Measurements from ENCODE around the gene CD46. TPM values are rescaled to one million over a fixed set of nuclear protein-coding genes. Genes with fewer than 3 reads are reported as not detected.

Gene CD46
- total and polyA plus RNA-seq, 4 experiments from 2014 or later: 171 to 234 (median 196) TPM

GRCh38 chr1:207804721-207805468 is 53.0 kb downstream of the CD46 start:
- Histone ChIP-seq H3K9me3 (ENCODE audit: control insufficient read depth in 1 of 2, low read length in 2 of 2) (no peaks in the 10 kb centered on the region), H3K4me1 (ENCODE audit: insufficient read depth, low read length) (peaks cover 37% of the 10 kb centered on the region), H3K27me3 (ENCODE audit: insufficient read depth, low read length) (no peaks in the 10 kb centered on the region), H3K27ac (ENCODE audit: low read depth, low read length) (no peak overlapping the region), H3K4me3 (ENCODE audit: low read length in 2 of 2) (no peak overlapping the region), H3K36me3 (ENCODE audit: insufficient read depth, low read length) (peaks cover 70% of the 10 kb centered on the region)
- intact Hi-C loops (cut with micrococcal nuclease): no loop called here
- DNase-seq: no peak
- no peaks in the 10 kb centered on the region for H3K27me3 Mint-ChIP-seq
- peaks cover 48 to 86% of the 10 kb centered on the region in 2 donors for H3K36me3 Mint-ChIP-seq
- ChIA-PET CTCF (ENCODE audit: partially characterized antibody) (interaction anchor here (0.9 to 2.5 kb wide), 4 partner anchors 7 to 159 kb away, joined by 3 to 25 read pairs (median 4); no protein-coding TSS in a partner anchor), POLR2A (ENCODE audit: partially characterized antibody) (interaction anchor here (1.2 to 1.6 kb wide), 2 partner anchors 8 to 19 kb away, joined by 5 to 8 read pairs; no protein-coding TSS in a partner anchor)
- H3K9me3 Mint-ChIP-seq: peaks cover 0 to 1% (median 0%) of the 10 kb centered on the region in 8 donors
- no peak overlapping the region for H3K4me3 Mint-ChIP-seq
- peak overlapping the region; percentile 23 to 85 (median 47) for H3K27ac Mint-ChIP-seq
- H3K4me1 Mint-ChIP-seq: peaks cover 39 to 79% (median 49%) of the 10 kb centered on the region in 4 donors

GRCh38 chr1:207805841-207806421 is 54.1 kb downstream of the CD46 start:
- H3K27me3 Mint-ChIP-seq: no peaks in the 10 kb centered on the region
- intact Hi-C loops (cut with micrococcal nuclease): no loop called here
- peak overlapping the region; percentile 36 to 93 (median 80) for H3K27ac Mint-ChIP-seq
- peaks cover 39 to 80% (median 48%) of the 10 kb centered on the region in 4 donors for H3K4me1 Mint-ChIP-seq
- no peak overlapping the region for H3K27ac ChIP-seq (ENCODE audit: low read depth, low read length)
- peaks cover 45% of the 10 kb centered on the region for H3K4me1 ChIP-seq (ENCODE audit: insufficient read depth, low read length)
- H3K4me3 Mint-ChIP-seq: no peak overlapping the region
- no peak overlapping the region for H3K4me3 ChIP-seq (ENCODE audit: low read length in 2 of 2)
- DNase-seq: no peak
- H3K36me3 ChIP-seq (ENCODE audit: insufficient read depth, low read length): peaks cover 81% of the 10 kb centered on the region
- POLR2A ChIA-PET (ENCODE audit: partially characterized antibody): interaction anchor here (0.7 to 1.6 kb wide), 4 partner anchors 9 to 20 kb away, joined by 3 to 17 read pairs (median 6); no protein-coding TSS in a partner anchor
- H3K27me3 ChIP-seq (ENCODE audit: insufficient read depth, low read length): no peaks in the 10 kb centered on the region
- CTCF ChIA-PET (ENCODE audit: partially characterized antibody): interaction anchor here (1.3 to 2.5 kb wide), 3 partner anchors 8 to 158 kb away, joined by 3 to 25 read pairs (median 3); no protein-coding TSS in a partner anchor
- H3K9me3 Mint-ChIP-seq: no peaks in the 10 kb centered on the region
- peaks cover 51 to 89% of the 10 kb centered on the region in 2 donors for H3K36me3 Mint-ChIP-seq
- H3K9me3 ChIP-seq (ENCODE audit: control insufficient read depth in 1 of 2, low read length in 2 of 2): no peaks in the 10 kb centered on the region

DNA sequence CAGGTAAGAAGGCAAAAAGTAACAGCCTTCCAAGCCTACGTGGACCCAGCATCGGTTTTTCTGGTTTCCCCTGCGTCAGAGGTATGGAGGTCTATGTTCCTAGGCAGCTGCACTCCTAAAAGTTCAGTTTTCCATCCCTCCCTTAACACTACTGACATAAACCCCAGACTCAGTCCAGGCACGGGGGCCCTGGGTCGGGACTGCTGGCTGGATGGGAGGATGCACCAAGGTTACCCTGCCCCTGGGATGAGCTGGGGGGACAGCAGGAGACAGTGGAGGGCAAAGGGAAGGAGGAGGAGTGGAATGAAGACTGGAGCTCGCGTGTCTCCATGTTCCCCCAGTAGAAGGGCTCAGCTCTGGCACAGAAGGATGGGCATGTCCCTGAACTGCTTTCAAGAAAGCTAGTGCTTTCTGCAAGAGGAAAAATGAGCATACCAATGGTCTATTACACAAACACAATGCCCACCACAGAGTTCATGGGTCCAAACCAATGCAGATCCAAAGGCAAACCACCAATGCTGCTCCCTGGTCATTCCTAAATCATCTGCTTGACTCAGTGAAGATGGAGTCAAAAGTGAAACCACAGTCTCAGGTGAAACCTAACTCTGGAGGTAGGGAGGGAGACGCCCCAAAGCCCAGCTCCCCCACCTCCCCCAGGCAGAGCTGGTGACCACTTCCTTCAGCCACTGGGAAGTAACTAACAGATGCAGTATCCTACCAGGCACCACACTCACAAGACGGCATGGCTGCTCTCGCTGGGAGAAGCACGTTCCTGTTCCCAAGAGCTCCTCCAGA is 54.9 kb downstream of the CD46 start:
- Histone ChIP-seq H3K9me3 (ENCODE audit: control insufficient read depth in 1 of 2, low read length in 2 of 2) (no peaks in the 10 kb centered on the region), H3K27me3 (ENCODE audit: insufficient read depth, low read length) (no peaks in the 10 kb centered on the region), H3K4me3 (ENCODE audit: low read length in 2 of 2) (no peak overlapping the region), H3K36me3 (ENCODE audit: insufficient read depth, low read length) (peaks cover 81% of the 10 kb centered on the region), H3K27ac (ENCODE audit: low read depth, low read length) (peak overlapping the region; percentile 29), H3K4me1 (ENCODE audit: insufficient read depth, low read length) (peaks cover 45% of the 10 kb centered on the region)
- intact Hi-C loops (cut with micrococcal nuclease): no loop called here
- Mint-ChIP-seq H3K4me3 (peak overlapping the region in 6 of 8 donors; percentile 28 to 72 (median 56)), H3K36me3 (peaks cover 46 to 86% of the 10 kb centered on the region in 2 donors), H3K27ac (peak overlapping the region; percentile 81 to 93 (median 87)), H3K27me3 (no peaks in the 10 kb centered on the region), H3K4me1 (peaks cover 36 to 76% (median 49%) of the 10 kb centered on the region in 4 donors), H3K9me3 (no peaks in the 10 kb centered on the region)
- ChIA-PET CTCF (ENCODE audit: partially characterized antibody) (interaction anchor here (0.9 to 2.5 kb wide), 3 partner anchors 9 to 16 kb away, joined by 3 to 25 read pairs (median 3); no protein-coding TSS in a partner anchor), POLR2A (ENCODE audit: partially characterized antibody) (interaction anchor here (0.6 to 1.6 kb wide), 4 partner anchors 10 to 84 kb away, joined by 3 to 17 read pairs (median 6); no protein-coding TSS in a partner anchor)
- DNase-seq: peak in 1 of 5 donors; percentile 32

DNA sequence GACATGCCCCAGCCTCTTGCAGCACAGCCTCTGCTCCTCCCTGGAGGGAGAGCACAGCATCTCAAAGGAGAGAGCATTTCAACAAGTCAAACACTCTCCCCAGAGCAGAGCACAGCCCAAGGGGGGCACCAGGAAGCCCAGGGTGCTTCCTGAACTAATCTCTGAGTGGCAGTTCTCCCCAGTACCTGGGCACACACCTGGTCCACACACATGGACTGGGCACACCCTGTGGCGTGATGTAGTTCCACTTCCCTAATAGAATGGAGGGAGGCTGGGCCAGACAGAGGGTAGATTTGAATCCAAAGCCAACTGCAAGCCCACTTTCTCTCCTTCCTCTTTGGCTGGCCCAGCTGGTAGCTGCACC is 55.5 kb downstream of the CD46 start:
- H3K27ac ChIP-seq (ENCODE audit: low read depth, low read length): peak overlapping the region; percentile 29
- Mint-ChIP-seq H3K4me1 (peaks cover 41 to 76% (median 54%) of the 10 kb centered on the region in 4 donors), H3K36me3 (peaks cover 47 to 84% of the 10 kb centered on the region in 2 donors), H3K9me3 (no peaks in the 10 kb centered on the region), H3K27me3 (no peaks in the 10 kb centered on the region), H3K4me3 (peak overlapping the region in 6 of 8 donors; percentile 28 to 72 (median 56)), H3K27ac (peak overlapping the region; percentile 81 to 93 (median 87))
- H3K4me3 ChIP-seq (ENCODE audit: low read length in 2 of 2): no peak overlapping the region
- no peaks in the 10 kb centered on the region for H3K27me3 ChIP-seq (ENCODE audit: insufficient read depth, low read length)
- intact Hi-C loops (cut with micrococcal nuclease): no loop called here
- POLR2A ChIA-PET (ENCODE audit: partially characterized antibody): interaction anchor here (0.6 to 1.5 kb wide), 3 partner anchors 16 to 84 kb away, joined by 3 to 17 read pairs (median 3); no protein-coding TSS in a partner anchor
- CTCF ChIA-PET (ENCODE audit: partially characterized antibody): interaction anchor here (2.5 kb wide), 1 partner anchor 10 kb away, joined by 25 read pairs; no protein-coding TSS in a partner anchor
- no peaks in the 10 kb centered on the region for H3K9me3 ChIP-seq (ENCODE audit: control insufficient read depth in 1 of 2, low read length in 2 of 2)
- DNase-seq: no peak
- peaks cover 45% of the 10 kb centered on the region for H3K4me1 ChIP-seq (ENCODE audit: insufficient read depth, low read length)
- H3K36me3 ChIP-seq (ENCODE audit: insufficient read depth, low read length): peaks cover 81% of the 10 kb centered on the region

GRCh38 chr1:207807690-207808321 is 56.0 kb downstream of the CD46 start:
- Histone ChIP-seq H3K27me3 (ENCODE audit: insufficient read depth, low read length) (no peaks in the 10 kb centered on the region), H3K9me3 (ENCODE audit: control insufficient read depth in 1 of 2, low read length in 2 of 2) (no peaks in the 10 kb centered on the region), H3K27ac (ENCODE audit: low read depth, low read length) (peak overlapping the region; percentile 29), H3K4me1 (ENCODE audit: insufficient read depth, low read length) (peaks cover 45% of the 10 kb centered on the region), H3K36me3 (ENCODE audit: insufficient read depth, low read length) (peaks cover 85% of the 10 kb centered on the region), H3K4me3 (ENCODE audit: low read length in 2 of 2) (no peak overlapping the region)
- H3K27ac Mint-ChIP-seq: peak overlapping the region; percentile 81 to 93 (median 87)
- POLR2A ChIA-PET (ENCODE audit: partially characterized antibody): interaction anchor here (0.6 to 1.5 kb wide), 2 partner anchors 16 to 85 kb away, joined by 3 to 17 read pairs; no protein-coding TSS in a partner anchor
- peak overlapping the region in 6 of 8 donors; percentile 21 to 68 (median 44) for H3K4me3 Mint-ChIP-seq
- intact Hi-C loops (cut with micrococcal nuclease): no loop called here
- no peaks in the 10 kb centered on the region for H3K27me3 Mint-ChIP-seq
- CTCF ChIA-PET (ENCODE audit: partially characterized antibody): interaction anchor here (2.5 kb wide), 1 partner anchor 10 kb away, joined by 25 read pairs; no protein-coding TSS in a partner anchor
- no peak for DNase-seq
- H3K4me1 Mint-ChIP-seq: peaks cover 41 to 73% (median 55%) of the 10 kb centered on the region in 4 donors
- H3K9me3 Mint-ChIP-seq: no peaks in the 10 kb centered on the region
- peaks cover 46 to 82% of the 10 kb centered on the region in 2 donors for H3K36me3 Mint-ChIP-seq

DNA sequence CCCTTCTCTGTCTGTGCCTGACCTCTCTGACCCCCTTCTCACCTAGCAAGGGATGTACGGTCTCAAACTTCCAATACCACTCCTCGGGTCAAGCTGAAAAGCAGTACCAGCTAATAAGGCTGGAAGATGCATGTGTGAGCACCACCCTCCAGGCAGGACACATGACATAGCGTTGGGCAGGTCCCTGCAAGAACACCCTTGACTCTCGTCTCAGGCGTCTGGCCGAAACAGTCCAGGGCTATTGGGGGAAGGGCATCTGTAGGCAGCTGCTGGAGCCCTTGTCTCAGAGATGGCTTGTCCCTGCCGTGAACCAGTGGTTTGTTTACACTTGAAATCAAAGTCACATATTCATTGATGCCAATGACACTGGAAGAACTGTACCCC is 56.5 kb downstream of the CD46 start:
- Histone ChIP-seq H3K4me3 (ENCODE audit: low read length in 2 of 2) (no peak overlapping the region), H3K36me3 (ENCODE audit: insufficient read depth, low read length) (peaks cover 86% of the 10 kb centered on the region), H3K27ac (ENCODE audit: low read depth, low read length) (no peak overlapping the region), H3K27me3 (ENCODE audit: insufficient read depth, low read length) (no peaks in the 10 kb centered on the region), H3K4me1 (ENCODE audit: insufficient read depth, low read length) (peaks cover 50% of the 10 kb centered on the region), H3K9me3 (ENCODE audit: control insufficient read depth in 1 of 2, low read length in 2 of 2) (no peaks in the 10 kb centered on the region)
- Mint-ChIP-seq H3K27ac (peak overlapping the region; percentile 52 to 93 (median 83)), H3K27me3 (no peaks in the 10 kb centered on the region), H3K9me3 (peaks cover 0 to under 1% (median 0%) of the 10 kb centered on the region in 8 donors), H3K4me1 (peaks cover 40 to 73% (median 55%) of the 10 kb centered on the region in 4 donors), H3K36me3 (peaks cover 43 to 83% of the 10 kb centered on the region in 2 donors), H3K4me3 (peak overlapping the region in 3 of 8 donors; percentile 21 to 52 (median 48))
- intact Hi-C loops (cut with micrococcal nuclease): no loop called here
- POLR2A ChIA-PET (ENCODE audit: partially characterized antibody): no interaction called here
- no peak for DNase-seq
- CTCF ChIA-PET (ENCODE audit: partially characterized antibody): no interaction called here
